ENCODE results near the gene UTY. TPM values are rescaled to one million over a fixed set of nuclear protein-coding genes. Genes with fewer than 3 reads are reported as not detected.
"Not testable (repeated sequence)": the region's sequence is repeated elsewhere in the genome, so short reads cannot be mapped to it uniquely, and the experiment has no call there.

The UTY gene
- total RNA-seq, 1 donor from 2014 or later: 29.2 TPM

DNA sequence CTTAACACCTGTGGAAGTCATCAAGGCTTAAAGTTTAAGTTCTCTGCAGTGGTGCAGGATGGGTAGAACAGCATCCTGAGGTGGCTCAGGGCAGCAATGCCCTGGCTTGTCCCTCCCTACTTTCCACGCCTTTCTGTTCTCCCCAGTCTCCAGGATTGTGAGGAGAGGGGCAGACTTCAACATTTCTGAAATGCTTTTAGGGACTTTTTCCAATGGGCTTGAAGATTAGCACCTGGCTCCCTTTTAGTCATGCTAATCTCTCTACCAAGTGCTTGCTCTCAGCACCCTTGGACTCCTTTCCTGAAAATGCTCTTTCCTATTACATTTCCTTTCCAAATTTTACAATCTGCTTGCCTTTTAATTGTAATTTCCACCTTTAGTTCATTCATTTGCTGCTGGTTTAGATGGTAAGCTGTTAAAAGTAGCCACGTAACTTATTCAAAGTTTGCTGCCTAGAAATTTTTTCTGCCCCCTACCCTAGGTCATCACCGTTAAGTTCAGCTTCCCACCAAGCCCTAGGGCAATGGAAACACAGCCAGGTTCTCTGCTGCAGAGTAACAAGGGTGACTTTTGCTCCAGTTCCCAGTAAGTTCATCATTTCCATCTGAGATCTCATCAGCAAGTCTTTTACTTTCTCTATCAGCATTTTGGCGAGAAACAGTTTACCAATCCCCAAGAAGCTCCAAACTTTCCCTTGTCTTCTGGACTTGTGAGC is 183.5 kb downstream of the UTY start:
- no peaks in the 10 kb centered on the region for H3K27me3 ChIP-seq (ENCODE audit: control insufficient read depth, insufficient read depth, low read length)
- H3K4me3 ChIP-seq (ENCODE audit: low read depth, low read length): no peak overlapping the region
- no peaks in the 10 kb centered on the region for H3K36me3 ChIP-seq (ENCODE audit: control insufficient read depth, insufficient read depth, low read length)
- FAIRE-seq: no peak
- DNase-seq (ENCODE audit: low read depth): no peak
- TF ChIP-seq, protein P1, sequence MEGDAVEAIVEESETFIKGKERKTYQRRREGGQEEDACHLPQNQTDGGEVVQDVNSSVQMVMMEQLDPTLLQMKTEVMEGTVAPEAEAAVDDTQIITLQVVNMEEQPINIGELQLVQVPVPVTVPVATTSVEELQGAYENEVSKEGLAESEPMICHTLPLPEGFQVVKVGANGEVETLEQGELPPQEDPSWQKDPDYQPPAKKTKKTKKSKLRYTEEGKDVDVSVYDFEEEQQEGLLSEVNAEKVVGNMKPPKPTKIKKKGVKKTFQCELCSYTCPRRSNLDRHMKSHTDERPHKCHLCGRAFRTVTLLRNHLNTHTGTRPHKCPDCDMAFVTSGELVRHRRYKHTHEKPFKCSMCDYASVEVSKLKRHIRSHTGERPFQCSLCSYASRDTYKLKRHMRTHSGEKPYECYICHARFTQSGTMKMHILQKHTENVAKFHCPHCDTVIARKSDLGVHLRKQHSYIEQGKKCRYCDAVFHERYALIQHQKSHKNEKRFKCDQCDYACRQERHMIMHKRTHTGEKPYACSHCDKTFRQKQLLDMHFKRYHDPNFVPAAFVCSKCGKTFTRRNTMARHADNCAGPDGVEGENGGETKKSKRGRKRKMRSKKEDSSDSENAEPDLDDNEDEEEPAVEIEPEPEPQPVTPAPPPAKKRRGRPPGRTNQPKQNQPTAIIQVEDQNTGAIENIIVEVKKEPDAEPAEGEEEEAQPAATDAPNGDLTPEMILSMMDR (IDR thresholded peaks at IDR 0.05; ENCODE audit: insufficient read depth, low read length, severe bottlenecking): no peak

DNA sequence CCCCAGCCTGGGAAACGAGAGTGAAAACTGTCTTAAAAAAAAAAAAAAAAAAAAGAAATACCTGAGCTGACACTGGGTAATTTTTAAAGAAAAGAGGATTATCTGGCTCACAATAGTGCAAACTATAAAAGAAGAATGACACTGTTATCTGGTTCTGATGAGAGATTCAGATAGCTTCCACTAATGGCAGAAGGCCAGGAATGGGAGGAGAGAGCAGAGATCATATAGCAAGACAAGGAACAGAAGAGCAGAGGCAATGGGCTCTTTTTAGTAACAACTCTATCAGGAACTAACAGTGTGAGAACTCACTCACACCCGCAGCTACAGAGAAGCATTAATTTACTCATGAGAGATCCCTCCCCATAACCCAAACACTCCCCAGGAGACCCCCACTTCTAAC is 184.8 kb downstream of the UTY start:
- TF ChIP-seq, protein P1 (IDR thresholded peaks at IDR 0.05; ENCODE audit: insufficient read depth, low read length, severe bottlenecking): no peak
- Histone ChIP-seq H3K27me3 (ENCODE audit: control insufficient read depth, insufficient read depth, low read length) (no peaks in the 10 kb centered on the region), H3K36me3 (ENCODE audit: control insufficient read depth, insufficient read depth, low read length) (no peaks in the 10 kb centered on the region), H3K4me3 (ENCODE audit: low read depth, low read length) (no peak overlapping the region)
- FAIRE-seq (no peak), DNase-seq (ENCODE audit: low read depth) (no peak)

DNA sequence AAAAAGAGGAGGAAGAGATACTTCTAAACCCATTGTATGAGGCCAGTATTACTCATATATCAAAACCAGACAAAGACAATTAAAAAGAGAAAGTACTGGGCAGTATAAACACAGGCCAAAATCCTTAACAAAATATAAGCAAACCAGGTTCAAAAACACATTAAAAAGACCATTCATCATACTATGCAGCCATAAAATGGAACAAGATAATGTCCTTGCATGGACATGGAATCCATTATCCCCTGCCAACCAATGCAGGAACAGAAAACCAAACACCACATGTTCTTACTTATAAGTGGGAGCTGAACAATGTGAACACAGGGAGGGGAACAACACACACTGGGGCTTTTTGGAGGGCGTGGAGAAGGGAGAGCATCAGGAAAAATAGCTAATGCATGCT is 188.6 kb downstream of the UTY start:
- H3K36me3 ChIP-seq (ENCODE audit: control insufficient read depth, insufficient read depth, low read length): peaks cover 1% of the 10 kb centered on the region
- H3K4me3 ChIP-seq (ENCODE audit: low read depth, low read length): no peak overlapping the region
- TF ChIP-seq, protein P1 (IDR thresholded peaks at IDR 0.05; ENCODE audit: insufficient read depth, low read length, severe bottlenecking): no peak
- DNase-seq (ENCODE audit: low read depth) (no peak), FAIRE-seq (no peak)
- no peaks in the 10 kb centered on the region for H3K27me3 ChIP-seq (ENCODE audit: control insufficient read depth, insufficient read depth, low read length)

DNA sequence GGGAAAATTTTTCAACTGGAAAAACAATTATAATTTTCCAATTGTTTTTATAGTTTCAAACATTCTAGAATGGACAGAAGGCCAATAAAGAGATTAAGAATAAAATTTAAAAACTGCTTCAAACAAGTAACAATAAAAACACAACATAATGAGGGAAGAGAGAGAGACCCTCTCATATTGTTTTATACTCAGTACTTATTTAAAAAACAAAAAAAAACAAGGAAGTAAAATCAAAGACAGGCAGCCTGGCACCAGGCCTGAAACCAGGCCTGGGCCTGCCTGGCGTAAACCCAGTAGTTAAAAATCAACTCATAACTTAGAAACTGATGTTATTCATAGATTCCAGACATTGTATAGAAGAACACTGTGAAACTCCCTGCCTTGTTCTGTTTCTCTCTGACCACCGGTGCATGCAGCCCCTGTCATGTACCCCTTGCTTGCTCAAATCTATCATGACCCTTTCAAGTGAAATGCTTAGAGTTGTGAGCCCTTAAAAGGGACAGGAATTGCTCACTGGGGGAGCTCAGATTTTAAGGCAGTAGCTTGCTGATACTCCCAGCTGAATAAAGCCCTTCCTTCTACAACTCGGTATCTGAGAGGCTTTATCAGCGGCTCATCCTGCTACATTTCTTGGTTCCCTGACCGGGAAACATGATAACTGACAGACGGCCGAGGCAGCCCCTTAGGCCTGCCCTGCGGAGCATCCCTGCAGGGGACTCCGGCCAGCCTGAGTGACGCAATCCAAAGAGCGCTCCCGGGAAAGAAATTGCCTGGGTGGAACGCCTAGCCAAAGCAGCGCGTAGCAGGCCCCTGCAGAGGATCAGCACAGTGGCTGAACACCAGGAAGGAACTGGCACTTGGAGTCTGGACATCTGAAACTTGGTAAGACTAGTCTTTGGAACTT is 197.4 kb downstream of the UTY start:
- not testable (repeated sequence) for H3K27me3 ChIP-seq (ENCODE audit: control insufficient read depth, insufficient read depth, low read length); H3K36me3 ChIP-seq (ENCODE audit: control insufficient read depth, insufficient read depth, low read length); FAIRE-seq; H3K4me3 ChIP-seq (ENCODE audit: low read depth, low read length)
- DNase-seq (ENCODE audit: low read depth): peak; percentile 18

DNA sequence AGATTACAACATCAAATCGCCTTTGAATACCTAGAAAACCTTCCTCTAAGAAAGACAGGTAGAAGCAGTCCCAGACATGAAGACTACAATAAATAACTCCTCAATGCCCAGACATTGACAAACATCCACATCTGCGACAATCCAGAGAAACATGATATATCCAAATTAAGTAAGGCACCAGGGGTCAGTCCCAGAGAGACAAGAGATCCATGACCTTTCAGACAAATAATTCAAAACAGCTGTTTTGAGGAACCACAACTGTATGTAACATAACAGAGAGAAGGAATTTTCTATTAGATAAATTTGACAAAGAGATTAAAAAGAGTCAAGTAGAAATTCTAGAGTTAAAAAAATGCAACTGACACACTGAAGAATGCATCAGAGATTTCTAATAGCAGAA is 200.3 kb downstream of the UTY start:
- FAIRE-seq: no peak
- DNase-seq (ENCODE audit: low read depth): no peak
- TF ChIP-seq, protein P1 (IDR thresholded peaks at IDR 0.05; ENCODE audit: insufficient read depth, low read length, severe bottlenecking): no peak
- Histone ChIP-seq H3K27me3 (ENCODE audit: control insufficient read depth, insufficient read depth, low read length) (no peaks in the 10 kb centered on the region), H3K4me3 (ENCODE audit: low read depth, low read length) (no peak overlapping the region), H3K36me3 (ENCODE audit: control insufficient read depth, insufficient read depth, low read length) (peaks cover 2% of the 10 kb centered on the region)

DNA sequence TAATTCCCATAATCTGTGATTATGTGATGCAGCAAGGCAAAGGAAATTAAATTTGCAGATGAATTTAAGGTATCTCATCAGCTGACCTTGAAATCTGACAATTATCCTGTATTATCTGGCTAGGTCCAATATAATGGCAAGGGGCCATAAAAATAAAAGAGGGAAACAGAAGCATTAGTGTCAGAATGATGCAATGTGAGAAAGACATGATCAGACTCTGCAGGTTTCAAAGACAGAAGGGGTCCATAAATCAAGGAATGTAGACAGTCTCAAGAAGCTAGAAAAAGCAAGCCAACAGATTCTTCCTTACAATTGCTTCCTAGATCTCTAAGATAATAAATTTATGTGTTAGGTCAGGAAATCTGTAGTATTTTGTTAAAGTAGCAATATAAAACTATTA is 208.1 kb downstream of the UTY start:
- TF ChIP-seq, protein P1 (IDR thresholded peaks at IDR 0.05; ENCODE audit: insufficient read depth, low read length, severe bottlenecking): no peak
- no peak for DNase-seq (ENCODE audit: low read depth)

DNA sequence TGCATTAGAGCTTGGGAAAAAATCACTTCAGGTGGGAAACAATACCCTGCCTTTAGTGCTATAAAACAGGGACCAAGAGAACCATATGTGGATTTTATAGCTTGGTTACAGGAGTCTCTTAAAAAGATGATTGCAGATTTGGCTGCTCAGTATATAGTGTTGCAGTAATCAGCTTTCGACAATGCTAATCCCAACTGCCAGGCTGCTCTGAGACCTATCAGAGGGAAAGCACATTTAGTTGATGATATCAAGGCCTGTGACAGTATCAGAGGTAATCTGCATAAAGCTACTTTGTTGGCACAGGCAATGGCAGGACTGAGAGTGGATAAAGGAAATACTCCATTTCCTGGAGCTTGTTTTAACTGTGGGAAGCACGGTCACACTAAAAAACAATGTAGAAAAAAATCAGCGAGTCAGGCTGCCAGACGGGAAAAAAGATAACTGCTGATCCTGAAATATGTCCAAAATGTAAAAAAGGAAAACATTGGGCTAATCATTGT is 225.8 kb downstream of the UTY start:
- not testable (repeated sequence) for H3K27me3 ChIP-seq (ENCODE audit: control insufficient read depth, insufficient read depth, low read length); FAIRE-seq; DNase-seq (ENCODE audit: low read depth); H3K4me3 ChIP-seq (ENCODE audit: low read depth, low read length); H3K36me3 ChIP-seq (ENCODE audit: control insufficient read depth, insufficient read depth, low read length)

More for the DNA sequence above, 208.1 kb downstream of the UTY start:
- Histone ChIP-seq H3K27me3 (ENCODE audit: control insufficient read depth, insufficient read depth, low read length) (no peaks in the 10 kb centered on the region), H3K4me3 (ENCODE audit: low read depth, low read length) (no peak overlapping the region), H3K36me3 (ENCODE audit: control insufficient read depth, insufficient read depth, low read length) (peaks cover 1% of the 10 kb centered on the region)
- no peak for FAIRE-seq

Data from bronchial epithelial cell (primary cell).